ENCODE measurements around the gene NHLRC2.

Gene NHLRC2

DNA sequence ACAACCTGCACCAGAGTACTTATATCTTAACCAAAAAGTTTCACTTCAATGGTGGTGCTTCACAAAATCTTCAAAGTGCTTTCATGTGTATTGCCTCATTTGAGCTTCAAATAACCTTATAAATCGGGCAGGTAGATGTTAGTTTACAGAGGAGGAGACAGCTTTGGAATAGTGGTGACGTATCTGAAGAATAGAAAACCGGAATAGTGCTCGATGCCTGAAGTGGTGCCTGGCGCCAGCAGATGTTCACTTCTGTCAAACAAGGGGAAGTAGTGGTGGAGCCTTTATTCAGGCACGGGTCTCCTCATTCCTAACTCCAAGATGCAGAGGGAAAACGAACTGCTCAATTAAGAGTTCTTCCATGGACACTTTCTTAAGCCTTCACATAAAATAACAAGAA, 58.1 kb downstream of the NHLRC2 start:
- Histone ChIP-seq H3K4me1 (ENCODE audit: control insufficient read depth, low read depth, low read length) (no peaks in the 10 kb centered on the region), H3K27ac (ENCODE audit: low read length) (no peak overlapping the region), H3K9me3 (ENCODE audit: control insufficient read depth, low read depth, low read length) (no peaks in the 10 kb centered on the region), H3K4me3 (ENCODE audit: low read length) (no peak overlapping the region), H3K27me3 (ENCODE audit: control insufficient read depth, insufficient read depth, low read length) (no peaks in the 10 kb centered on the region), H3K36me3 (ENCODE audit: control insufficient read depth, low read depth, low read length) (peaks cover 11% of the 10 kb centered on the region), H3K9ac (ENCODE audit: low read length) (no peak overlapping the region)

DNA sequence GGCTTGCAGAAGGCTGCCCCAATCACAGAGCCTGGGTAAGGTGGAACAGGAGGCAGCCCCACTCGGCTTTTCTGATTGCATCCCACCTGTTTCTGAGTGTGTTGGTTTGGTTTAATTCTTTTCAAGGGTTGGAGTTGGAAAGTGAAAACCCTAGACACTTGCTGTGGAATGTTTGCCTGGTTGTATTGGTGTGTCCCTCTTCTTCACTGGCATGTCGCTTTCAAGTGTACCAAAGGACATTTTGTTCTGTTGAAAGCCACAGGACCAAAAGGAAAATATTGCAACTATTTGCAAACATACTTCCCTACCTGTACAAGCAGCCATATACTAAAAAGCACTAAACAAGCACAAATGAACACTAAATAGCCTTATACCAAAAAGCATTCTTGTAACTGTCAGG, 60.5 kb downstream of the NHLRC2 start:
- Histone ChIP-seq H3K27ac (ENCODE audit: low read length) (no peak overlapping the region), H3K4me3 (ENCODE audit: low read length) (no peak overlapping the region), H3K9ac (ENCODE audit: low read length) (no peak overlapping the region), H3K27me3 (ENCODE audit: control insufficient read depth, insufficient read depth, low read length) (no peaks in the 10 kb centered on the region), H3K9me3 (ENCODE audit: control insufficient read depth, low read depth, low read length) (no peaks in the 10 kb centered on the region), H3K36me3 (ENCODE audit: control insufficient read depth, low read depth, low read length) (no peaks in the 10 kb centered on the region), H3K4me1 (ENCODE audit: control insufficient read depth, low read depth, low read length) (no peaks in the 10 kb centered on the region)

GRCh38 chr10:113915540-113915939, 61.1 kb downstream of the NHLRC2 start:
- Histone ChIP-seq H3K36me3 (ENCODE audit: control insufficient read depth, low read depth, low read length) (no peaks in the 10 kb centered on the region), H3K27me3 (ENCODE audit: control insufficient read depth, insufficient read depth, low read length) (no peaks in the 10 kb centered on the region), H3K4me3 (ENCODE audit: low read length) (no peak overlapping the region), H3K9me3 (ENCODE audit: control insufficient read depth, low read depth, low read length) (no peaks in the 10 kb centered on the region), H3K4me1 (ENCODE audit: control insufficient read depth, low read depth, low read length) (no peaks in the 10 kb centered on the region), H3K27ac (ENCODE audit: low read length) (no peak overlapping the region), H3K9ac (ENCODE audit: low read length) (no peak overlapping the region)

GRCh38 chr10:113916053-113916452, 61.6 kb downstream of the NHLRC2 start:
- Histone ChIP-seq H3K9ac (ENCODE audit: low read length) (no peak overlapping the region), H3K9me3 (ENCODE audit: control insufficient read depth, low read depth, low read length) (no peaks in the 10 kb centered on the region), H3K4me3 (ENCODE audit: low read length) (no peak overlapping the region), H3K27ac (ENCODE audit: low read length) (no peak overlapping the region), H3K27me3 (ENCODE audit: control insufficient read depth, insufficient read depth, low read length) (no peaks in the 10 kb centered on the region), H3K4me1 (ENCODE audit: control insufficient read depth, low read depth, low read length) (no peaks in the 10 kb centered on the region), H3K36me3 (ENCODE audit: control insufficient read depth, low read depth, low read length) (no peaks in the 10 kb centered on the region)

GRCh38 chr10:113917636-113918035, 63.2 kb downstream of the NHLRC2 start:
- Histone ChIP-seq H3K36me3 (ENCODE audit: control insufficient read depth, low read depth, low read length) (no peaks in the 10 kb centered on the region), H3K9ac (ENCODE audit: low read length) (no peak overlapping the region), H3K9me3 (ENCODE audit: control insufficient read depth, low read depth, low read length) (no peaks in the 10 kb centered on the region)

DNA sequence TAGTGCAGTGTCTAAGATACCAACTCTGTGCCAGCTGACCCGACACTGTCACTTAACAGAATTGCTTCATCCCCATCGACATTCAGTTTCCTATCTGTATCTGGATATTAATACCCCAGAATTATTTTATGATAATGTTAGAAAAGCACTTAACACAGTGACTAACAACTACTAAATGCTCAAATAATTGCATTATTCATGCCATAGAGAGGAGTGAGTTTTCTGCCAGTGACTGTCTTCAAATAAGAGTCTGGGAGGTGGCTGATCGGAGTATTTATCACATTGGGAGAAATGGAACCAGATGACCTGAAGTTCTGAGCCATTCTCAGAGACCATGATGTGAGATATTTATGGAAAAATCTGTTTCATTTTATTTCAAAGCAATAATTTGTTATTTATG, 65.7 kb downstream of the NHLRC2 start:
- no peak overlapping the region for H3K27ac ChIP-seq (ENCODE audit: low read length)
- H3K4me1 ChIP-seq (ENCODE audit: control insufficient read depth, low read depth, low read length): no peaks in the 10 kb centered on the region
- no peaks in the 10 kb centered on the region for H3K27me3 ChIP-seq (ENCODE audit: control insufficient read depth, insufficient read depth, low read length)
- H3K9me3 ChIP-seq (ENCODE audit: control insufficient read depth, low read depth, low read length): no peaks in the 10 kb centered on the region
- H3K4me3 ChIP-seq (ENCODE audit: low read length): no peak overlapping the region
- no peak overlapping the region for H3K9ac ChIP-seq (ENCODE audit: low read length)
- no peaks in the 10 kb centered on the region for H3K36me3 ChIP-seq (ENCODE audit: control insufficient read depth, low read depth, low read length)

More at GRCh38 chr10:113917636-113918035, 63.2 kb downstream of the NHLRC2 start:
- H3K27me3 ChIP-seq (ENCODE audit: control insufficient read depth, insufficient read depth, low read length): no peaks in the 10 kb centered on the region
- H3K4me1 ChIP-seq (ENCODE audit: control insufficient read depth, low read depth, low read length): no peaks in the 10 kb centered on the region
- no peak overlapping the region for H3K4me3 ChIP-seq (ENCODE audit: low read length)
- no peak overlapping the region for H3K27ac ChIP-seq (ENCODE audit: low read length)

GRCh38 chr10:113920875-113921274, 66.4 kb downstream of the NHLRC2 start:
- no peaks in the 10 kb centered on the region for H3K9me3 ChIP-seq (ENCODE audit: control insufficient read depth, low read depth, low read length)
- H3K9ac ChIP-seq (ENCODE audit: low read length): no peak overlapping the region
- H3K4me1 ChIP-seq (ENCODE audit: control insufficient read depth, low read depth, low read length): no peaks in the 10 kb centered on the region
- no peaks in the 10 kb centered on the region for H3K27me3 ChIP-seq (ENCODE audit: control insufficient read depth, insufficient read depth, low read length)
- H3K27ac ChIP-seq (ENCODE audit: low read length): no peak overlapping the region
- H3K36me3 ChIP-seq (ENCODE audit: control insufficient read depth, low read depth, low read length): no peaks in the 10 kb centered on the region
- H3K4me3 ChIP-seq (ENCODE audit: low read length): no peak overlapping the region

DNA sequence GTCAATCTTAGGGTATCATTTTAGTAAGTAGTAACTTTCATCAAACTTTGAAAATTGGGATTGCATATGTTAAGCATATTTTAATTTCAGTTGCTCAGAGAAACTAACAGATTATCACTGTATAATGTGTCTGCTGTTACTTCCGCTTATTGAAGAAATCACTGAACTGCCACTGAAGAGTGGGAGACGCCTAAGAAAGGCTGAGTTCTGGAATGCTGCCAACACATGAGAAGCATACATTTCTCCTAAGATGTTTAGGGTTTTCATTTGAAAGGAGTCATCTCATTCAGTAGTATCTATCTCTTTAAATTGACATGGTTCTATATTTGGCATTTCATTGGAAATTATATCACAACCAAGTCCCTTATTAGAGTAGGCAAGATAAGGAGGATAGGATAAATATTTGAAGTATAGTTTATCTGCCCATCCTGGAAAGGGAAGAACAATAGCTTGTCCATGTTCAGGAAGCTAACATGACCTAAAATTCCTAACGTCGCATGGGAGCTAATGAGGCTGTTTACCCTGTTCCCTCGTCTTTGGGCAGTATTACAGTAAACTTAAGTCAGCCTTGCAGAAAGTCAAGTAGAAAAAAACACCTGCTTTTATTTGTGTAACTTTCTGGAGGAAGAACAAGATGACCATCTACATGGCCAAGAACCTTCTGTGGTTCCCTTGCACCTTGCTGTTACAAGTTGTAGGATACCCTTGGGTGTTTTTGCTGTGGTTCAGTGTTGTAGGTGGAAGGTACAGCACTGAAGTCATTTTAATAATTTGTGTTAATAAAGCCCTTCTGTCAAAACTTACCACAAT, 67.3 kb downstream of the NHLRC2 start:
- H3K4me1 ChIP-seq (ENCODE audit: control insufficient read depth, low read depth, low read length): no peaks in the 10 kb centered on the region
- H3K36me3 ChIP-seq (ENCODE audit: control insufficient read depth, low read depth, low read length): no peaks in the 10 kb centered on the region
- H3K27ac ChIP-seq (ENCODE audit: low read length): no peak overlapping the region
- no peak overlapping the region for H3K9ac ChIP-seq (ENCODE audit: low read length)
- no peaks in the 10 kb centered on the region for H3K27me3 ChIP-seq (ENCODE audit: control insufficient read depth, insufficient read depth, low read length)
- no peaks in the 10 kb centered on the region for H3K9me3 ChIP-seq (ENCODE audit: control insufficient read depth, low read depth, low read length)
- H3K4me3 ChIP-seq (ENCODE audit: low read length): no peak overlapping the region

DNA sequence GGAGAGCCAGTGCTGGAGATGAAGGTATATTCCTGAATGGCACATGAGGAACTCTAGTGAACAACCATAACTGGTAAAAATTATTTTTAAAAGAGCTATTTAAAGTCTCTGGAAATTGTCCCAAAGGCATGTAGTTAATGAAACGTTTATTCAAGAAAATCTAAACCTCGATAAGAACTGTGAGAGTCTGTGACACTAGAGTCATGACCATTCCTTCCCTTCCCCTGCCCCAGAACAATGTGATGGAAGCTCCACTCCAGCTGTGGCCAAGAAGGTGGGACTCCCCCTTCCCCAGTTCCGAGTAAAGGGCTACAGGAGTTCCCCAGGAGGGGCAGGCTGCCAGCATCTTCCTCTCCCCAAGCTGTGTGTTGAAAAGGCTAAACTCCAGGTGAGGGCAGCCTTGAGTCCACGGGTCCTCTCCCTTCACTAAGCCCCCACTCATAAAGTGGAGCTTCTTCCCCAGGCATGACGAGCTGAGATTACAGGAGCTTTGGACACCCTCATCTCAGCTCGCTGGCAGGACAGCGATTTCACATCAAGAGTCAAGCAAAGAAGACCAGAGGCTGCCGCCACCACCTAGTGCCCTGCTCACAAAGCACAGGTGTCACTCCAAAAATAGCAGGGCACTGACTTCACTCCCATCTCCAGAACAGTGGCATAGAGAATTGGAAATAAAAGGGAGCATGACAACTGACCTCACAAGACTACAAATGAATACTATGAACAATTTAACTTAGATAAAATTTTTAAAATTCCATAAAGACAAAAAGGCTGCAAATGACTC, 68.5 kb downstream of the NHLRC2 start:
- H3K9ac ChIP-seq (ENCODE audit: low read length): no peak overlapping the region
- H3K27ac ChIP-seq (ENCODE audit: low read length): no peak overlapping the region
- H3K36me3 ChIP-seq (ENCODE audit: control insufficient read depth, low read depth, low read length): no peaks in the 10 kb centered on the region
- H3K4me3 ChIP-seq (ENCODE audit: low read length): no peak overlapping the region
- H3K4me1 ChIP-seq (ENCODE audit: control insufficient read depth, low read depth, low read length): no peaks in the 10 kb centered on the region
- H3K27me3 ChIP-seq (ENCODE audit: control insufficient read depth, insufficient read depth, low read length): no peaks in the 10 kb centered on the region
- no peaks in the 10 kb centered on the region for H3K9me3 ChIP-seq (ENCODE audit: control insufficient read depth, low read depth, low read length)

DNA sequence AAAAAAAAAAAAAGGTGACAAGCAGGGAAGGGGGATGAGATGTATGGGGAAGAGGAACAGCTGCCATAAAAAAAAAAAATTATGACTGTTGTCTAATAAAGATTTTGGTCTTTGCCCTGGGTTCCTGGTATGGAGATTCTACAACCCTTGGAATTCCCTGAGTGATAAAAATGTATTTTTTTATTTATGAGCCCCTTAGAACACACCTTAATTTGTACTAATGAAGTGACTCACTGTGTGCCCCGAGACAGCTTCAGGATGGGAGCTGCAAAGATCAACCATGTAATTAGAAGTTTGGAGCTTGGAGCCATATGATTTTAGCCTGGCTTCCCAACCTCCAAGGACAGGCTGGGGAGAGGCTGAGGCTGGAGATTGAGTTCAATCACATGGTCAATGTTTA, 69.7 kb downstream of the NHLRC2 start:
- H3K4me1 ChIP-seq (ENCODE audit: control insufficient read depth, low read depth, low read length): no peaks in the 10 kb centered on the region
- H3K36me3 ChIP-seq (ENCODE audit: control insufficient read depth, low read depth, low read length): no peaks in the 10 kb centered on the region
- H3K9ac ChIP-seq (ENCODE audit: low read length): no peak overlapping the region
- H3K9me3 ChIP-seq (ENCODE audit: control insufficient read depth, low read depth, low read length): no peaks in the 10 kb centered on the region
- H3K4me3 ChIP-seq (ENCODE audit: low read length): no peak overlapping the region
- H3K27ac ChIP-seq (ENCODE audit: low read length): no peak overlapping the region
- H3K27me3 ChIP-seq (ENCODE audit: control insufficient read depth, insufficient read depth, low read length): no peaks in the 10 kb centered on the region

- H3K36me3 ChIP-seq (ENCODE audit: control insufficient read depth, low read depth, low read length): no peaks in the 10 kb centered on the region
- H3K4me3 ChIP-seq (ENCODE audit: low read length): no peak overlapping the region
- H3K27ac ChIP-seq (ENCODE audit: low read length): no peak overlapping the region
- no peaks in the 10 kb centered on the region for H3K27me3 ChIP-seq (ENCODE audit: control insufficient read depth, insufficient read depth, low read length)
- H3K4me1 ChIP-seq (ENCODE audit: control insufficient read depth, low read depth, low read length): no peaks in the 10 kb centered on the region
- H3K9me3 ChIP-seq (ENCODE audit: control insufficient read depth, low read depth, low read length): no peaks in the 10 kb centered on the region
- no peak overlapping the region for H3K9ac ChIP-seq (ENCODE audit: low read length)
These were observed 70.2 kb downstream of the NHLRC2 start for GRCh38 chr10:113924664-113925063.

GRCh38 chr10:113927440-113927839, 73.0 kb downstream of the NHLRC2 start:
- Histone ChIP-seq H3K27me3 (ENCODE audit: control insufficient read depth, insufficient read depth, low read length) (no peaks in the 10 kb centered on the region), H3K4me3 (ENCODE audit: low read length) (no peak overlapping the region), H3K27ac (ENCODE audit: low read length) (no peak overlapping the region), H3K4me1 (ENCODE audit: control insufficient read depth, low read depth, low read length) (no peaks in the 10 kb centered on the region), H3K36me3 (ENCODE audit: control insufficient read depth, low read depth, low read length) (no peaks in the 10 kb centered on the region), H3K9ac (ENCODE audit: low read length) (no peak overlapping the region), H3K9me3 (ENCODE audit: control insufficient read depth, low read depth, low read length) (no peaks in the 10 kb centered on the region)

Data from iPS-18a (cell line).